HG03159 (cell line): ENCODE results near the gene SPANXN4.

Experiments used
- ATAC-seq: cut with Tn5 transposase; IDR thresholded peaks from one replicate; pipeline ENCODE4 v1.9.1; 2021; ENCODE audit warnings: mild to moderate bottlenecking, moderate library complexity; ENCODE audit not compliant: unreplicated experiment

The SPANXN4 gene, protein sequence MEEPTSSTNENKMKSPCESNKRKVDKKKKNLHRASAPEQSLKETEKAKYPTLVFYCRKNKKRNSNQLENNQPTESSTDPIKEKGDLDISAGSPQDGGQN

GRCh38 chrX:143025628-143026027, at the start of gene SPANXN4:
Gene SPANXN4, plus strand, starts transcription at chrX:143025928. Its CDS starts 87 bp downstream, at chrX:143026015.
- no peak for ATAC-seq

GRCh38 chrX:142977128-142977914, 48.4 kb upstream of the SPANXN4 start:
- peak; percentile 90 for ATAC-seq

DNA sequence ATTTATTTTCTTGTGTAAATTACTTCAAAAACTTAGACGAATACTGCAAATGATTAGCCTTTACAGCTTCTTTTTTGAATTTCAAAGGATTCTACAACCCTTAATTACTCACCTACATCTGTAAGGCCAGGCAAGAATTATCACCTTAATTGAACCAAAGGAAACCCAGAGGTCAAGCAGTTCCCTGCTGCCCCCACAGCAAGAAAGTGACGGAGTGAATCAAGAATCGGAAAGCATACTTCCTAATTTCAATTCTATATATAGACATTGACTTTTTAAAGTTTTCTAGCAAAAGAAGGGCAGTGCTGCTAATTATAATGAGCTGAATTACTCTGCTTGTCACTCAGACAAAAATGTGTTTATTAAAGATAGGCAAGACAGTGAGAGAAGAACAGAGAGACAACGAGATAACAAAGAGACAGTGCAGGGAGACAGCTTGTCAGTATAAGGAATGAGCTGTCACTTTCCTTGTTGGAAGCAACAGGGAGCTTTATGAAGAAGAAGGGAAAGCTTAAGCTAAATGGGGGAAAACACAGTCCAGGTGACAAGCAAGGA, 47.5 kb upstream of the SPANXN4 start:
- peak; percentile 31 for ATAC-seq

- no peak for ATAC-seq
These were observed 43.0 kb upstream of the SPANXN4 start for GRCh38 chrX:142982679-142983078.

DNA sequence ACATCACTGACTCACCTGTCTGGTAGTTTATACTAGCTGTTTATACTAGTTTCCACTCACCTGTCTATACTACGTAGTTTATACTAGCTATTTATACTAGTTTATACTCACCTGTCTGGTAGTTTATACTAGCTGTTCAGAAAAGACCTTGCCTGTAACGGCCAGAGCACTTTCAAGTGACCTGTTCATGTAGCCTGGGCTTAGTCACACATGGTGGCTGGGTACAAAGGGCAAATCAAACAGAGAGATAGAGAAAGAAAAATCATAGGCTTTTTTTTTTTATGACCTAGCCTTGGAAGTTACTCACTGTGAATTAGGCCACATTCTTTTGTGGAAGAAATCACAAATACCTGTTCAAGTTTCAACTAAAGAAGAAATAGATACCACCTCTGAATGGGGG, 30.7 kb upstream of the SPANXN4 start:
- no peak for ATAC-seq

- no peak for ATAC-seq
These were observed 27.1 kb upstream of the SPANXN4 start for GRCh38 chrX:142998447-142999198.

DNA sequence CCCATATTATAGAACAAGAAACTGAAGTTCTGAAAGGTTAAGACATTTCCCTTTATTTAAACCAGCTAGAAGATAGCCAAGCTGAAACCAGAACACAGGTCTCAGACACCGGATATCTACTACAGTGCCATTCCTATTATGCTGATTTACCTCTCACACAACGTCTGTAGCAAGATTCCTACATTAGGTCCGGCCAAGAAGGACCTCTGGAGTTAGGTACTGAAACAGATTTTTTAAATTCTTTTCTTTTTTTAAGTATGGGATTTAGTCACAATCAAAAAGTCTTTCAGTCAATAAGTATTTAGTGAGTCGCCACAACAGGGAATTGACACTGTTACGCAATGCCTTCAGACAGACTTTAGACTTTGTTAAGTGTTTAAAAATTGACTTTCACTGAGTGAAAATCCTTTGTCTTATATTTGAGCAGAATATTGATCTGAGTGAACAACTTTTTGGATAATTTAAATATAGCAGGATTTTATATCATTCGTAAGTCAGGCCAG, 26.5 kb upstream of the SPANXN4 start:
- ATAC-seq = no peak

- ATAC-seq = no peak
These were observed 23.5 kb upstream of the SPANXN4 start for GRCh38 chrX:143002206-143002605.

DNA sequence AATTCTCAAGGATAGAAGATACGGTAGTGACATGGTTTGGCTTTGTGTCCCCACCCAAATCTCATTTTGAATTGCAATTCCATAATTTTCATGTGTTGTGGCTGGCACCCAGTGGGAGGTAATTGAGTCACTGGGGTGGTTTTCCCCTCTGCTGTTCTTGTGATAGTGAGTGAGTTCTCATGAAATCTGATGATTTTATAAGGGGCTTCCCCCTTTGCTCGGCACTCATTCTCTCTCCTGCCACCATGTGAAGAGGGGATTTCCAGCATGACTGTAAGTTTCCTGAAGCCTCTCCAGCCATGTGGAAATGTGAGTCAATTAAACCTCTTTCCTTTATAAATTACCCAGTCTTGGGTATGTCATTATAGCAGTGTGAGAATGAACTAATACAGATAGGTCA, 8.5 kb upstream of the SPANXN4 start:
- ATAC-seq = no peak

- ATAC-seq = no peak
These were observed 1.5 kb downstream of the SPANXN4 start for GRCh38 chrX:143027275-143027674.

DNA sequence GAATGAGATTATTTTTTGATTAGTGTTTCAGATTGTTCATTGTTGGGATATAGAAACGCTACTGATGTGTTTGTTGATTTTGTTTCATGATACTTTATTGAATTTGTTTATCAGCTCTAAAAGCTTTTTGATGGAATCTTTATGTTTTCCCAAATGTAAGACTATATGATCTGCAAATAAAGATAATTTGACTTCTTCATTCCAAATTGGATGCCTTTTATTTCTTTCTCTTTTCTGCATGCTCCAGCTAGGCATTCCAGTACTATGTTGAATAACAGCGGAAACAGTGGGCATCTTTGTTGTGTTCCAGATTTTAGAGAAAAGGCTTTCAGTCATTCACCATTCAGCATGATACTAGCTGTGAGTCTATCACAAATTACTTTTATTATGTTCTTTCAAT, 21.8 kb downstream of the SPANXN4 start:
- ATAC-seq = no peak

DNA sequence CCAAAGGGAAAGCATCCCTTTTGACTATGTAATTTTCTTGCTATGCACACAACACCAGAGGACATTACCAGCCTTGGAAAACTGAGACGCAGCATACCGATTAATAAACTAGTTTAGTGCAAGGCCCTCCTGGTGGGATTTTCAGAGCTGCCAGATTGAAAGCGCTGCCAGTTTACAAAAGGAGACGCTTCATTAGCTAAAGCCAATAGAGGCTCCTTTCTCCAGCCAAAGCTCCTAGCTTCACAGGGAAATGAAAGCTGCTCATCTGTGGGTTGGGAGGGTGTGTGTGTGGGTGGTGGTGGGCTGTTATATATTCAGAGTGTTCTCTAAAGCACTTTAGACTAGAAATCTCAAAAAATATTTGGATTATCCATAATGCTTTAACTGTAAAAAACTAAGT, 32.4 kb downstream of the SPANXN4 start:
- ATAC-seq = no peak

DNA sequence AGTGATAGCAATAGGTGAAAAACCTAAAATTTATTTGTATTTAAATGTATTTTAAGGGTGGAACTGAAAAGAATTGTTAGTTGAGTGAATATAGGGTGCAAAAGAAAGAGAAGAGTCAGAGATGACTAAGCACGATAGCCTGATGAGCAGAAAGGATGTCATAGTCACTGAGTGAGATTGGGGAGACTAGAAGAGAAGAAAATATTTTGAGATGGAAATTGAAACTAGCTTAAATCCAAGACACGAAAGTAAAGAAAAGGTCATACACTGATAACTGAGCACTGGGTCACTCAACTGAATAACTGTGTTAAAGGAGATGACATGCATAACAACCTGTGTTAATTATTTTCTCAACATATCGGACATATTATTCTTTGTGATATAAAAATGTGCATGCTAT, 55.5 kb downstream of the SPANXN4 start:
- ATAC-seq = no peak

- no peak for ATAC-seq
These were observed 56.8 kb downstream of the SPANXN4 start for GRCh38 chrX:143082537-143082936.
